GM18951 (cell line): ENCODE data around the gene ERI3.

Experiments
- POLR2A ChIP-seq: IDR thresholded peaks from 4 replicates; pipeline ENCODE4 v1.6.1; 2011; ENCODE audit warnings: mild to moderate bottlenecking; ENCODE audit not compliant: insufficient read length, insufficient read depth; ENCODE audit errors: extremely low read depth
- in situ Hi-C: fragments of 300-500 bp; cut with MboI; formaldehyde crosslinking; loops from one replicate; pipeline ENCODE4 v1.12.0; 2022; ENCODE audit warnings: low sequenced_read_pairs, mixed read lengths, inconsistent platforms; ENCODE audit not compliant: unreplicated experiment

Gene ERI3

DNA sequence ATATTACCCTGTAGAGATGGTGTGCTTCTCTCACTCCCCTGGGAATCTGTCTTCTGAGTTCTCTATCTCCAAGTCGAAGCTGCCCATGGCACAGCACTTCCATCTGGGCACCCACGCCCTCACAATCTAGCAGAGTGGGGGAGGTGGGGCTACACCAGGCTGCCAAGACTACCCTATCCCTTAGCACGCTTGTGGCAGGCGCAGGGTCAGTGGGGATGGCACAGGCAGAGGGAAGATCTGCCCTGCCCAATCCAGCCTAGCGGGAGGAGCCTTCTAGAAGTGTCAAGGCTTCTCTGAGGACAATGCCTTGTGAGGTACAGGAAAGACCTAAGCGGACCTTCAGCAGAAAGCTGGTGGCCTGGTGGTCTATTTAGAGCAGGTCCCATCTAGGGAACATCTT lies 92.6 kb downstream of the ERI3 start:
- in situ Hi-C loops, result no loop called here
- no peak for TF ChIP-seq POLR2A

DNA sequence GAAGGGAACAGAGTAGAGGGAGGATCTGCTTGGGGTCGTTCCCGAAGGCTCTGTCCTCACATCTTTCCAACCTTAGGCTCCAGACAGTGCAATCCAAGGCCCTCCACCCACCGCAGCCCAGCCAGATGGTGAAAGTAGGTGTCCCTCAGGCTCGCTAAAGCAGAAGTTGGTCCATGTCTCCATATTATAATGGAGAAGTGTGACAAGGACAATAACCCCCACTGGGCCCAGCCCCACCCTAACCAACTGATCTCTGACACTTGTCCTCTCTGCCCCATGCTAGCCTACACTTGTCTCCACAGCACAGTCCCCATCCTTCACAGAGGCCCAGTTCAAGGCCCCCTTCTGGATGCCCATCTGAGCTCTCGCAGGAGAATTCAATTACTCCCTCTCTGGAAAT lies 93.1 kb downstream of the ERI3 start:
- TF ChIP-seq POLR2A, result no peak
- in situ Hi-C loops, result no loop called here

DNA sequence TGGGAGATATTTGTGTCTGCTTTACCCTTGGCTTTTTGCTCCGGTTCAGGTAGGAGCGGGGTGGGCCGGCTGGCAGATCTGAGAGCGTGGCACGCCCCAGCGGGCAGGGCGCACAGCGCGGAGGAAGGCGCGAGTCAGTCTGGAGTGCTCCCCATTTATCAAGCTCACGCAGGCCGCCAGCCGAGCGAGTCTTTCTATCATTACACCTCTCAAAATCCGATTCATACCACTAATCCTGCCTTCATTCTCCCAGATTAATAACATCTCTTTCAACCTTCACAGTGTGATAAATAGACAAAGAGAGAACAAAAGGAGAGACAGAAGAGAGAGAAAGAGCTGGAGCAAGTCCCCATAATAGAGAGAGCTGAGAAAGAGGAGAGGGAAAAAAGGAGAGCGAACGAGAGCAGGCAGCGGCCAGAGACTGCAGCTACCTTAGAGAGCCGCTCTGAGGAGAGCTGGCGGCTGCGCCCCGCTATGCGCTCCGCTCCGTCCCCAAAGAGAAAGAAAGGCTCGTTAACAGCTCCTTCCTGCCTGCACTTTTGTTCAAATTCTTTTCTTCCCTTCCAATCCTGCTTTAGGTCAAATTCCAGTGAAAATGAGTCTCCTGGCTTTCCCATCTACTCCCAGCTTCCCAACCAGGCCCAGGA lies 93.8 kb downstream of the ERI3 start:
- TF ChIP-seq POLR2A, result no peak
- in situ Hi-C loops, result no loop called here

DNA sequence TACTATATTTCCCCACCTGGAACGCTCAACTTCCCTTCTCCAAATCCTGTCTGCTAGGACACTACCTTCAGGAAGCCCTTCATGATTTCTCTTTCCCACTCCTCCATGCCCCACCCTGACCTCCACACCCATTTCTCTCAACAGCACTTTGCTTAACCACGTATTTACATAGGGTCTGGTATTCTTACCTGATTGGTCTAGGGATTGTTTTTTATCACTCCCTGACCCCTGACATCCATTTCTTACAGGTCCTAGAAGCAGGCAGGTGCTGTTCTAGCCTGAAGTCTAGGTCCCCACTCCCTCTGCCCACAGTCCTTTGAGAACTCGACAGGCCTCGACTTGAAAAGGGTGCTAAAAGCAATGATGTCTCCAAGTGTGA lies 94.3 kb downstream of the ERI3 start:
- in situ Hi-C loops, result no loop called here
- no peak for TF ChIP-seq POLR2A

DNA sequence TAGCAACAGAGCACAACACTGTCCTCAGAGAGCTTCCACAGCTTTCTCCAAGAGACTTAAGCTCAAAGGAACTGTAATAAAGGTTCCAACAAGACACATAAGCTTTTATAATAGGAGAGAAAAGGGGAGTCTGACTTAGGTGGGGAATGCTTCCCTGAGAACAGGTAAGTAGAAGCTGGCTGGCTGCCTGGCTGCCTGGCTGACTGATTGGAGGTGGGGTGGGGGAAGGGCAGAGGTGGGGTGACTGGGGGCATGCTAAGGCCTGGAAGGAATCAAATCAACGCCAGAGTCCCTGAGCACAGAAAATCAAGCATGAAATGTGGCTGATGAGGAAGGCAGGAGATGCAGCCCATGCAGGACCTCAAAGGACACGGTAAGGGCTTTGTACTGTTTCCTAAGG lies 96.0 kb downstream of the ERI3 start:
- in situ Hi-C loops, result no loop called here
- no peak for TF ChIP-seq POLR2A

DNA sequence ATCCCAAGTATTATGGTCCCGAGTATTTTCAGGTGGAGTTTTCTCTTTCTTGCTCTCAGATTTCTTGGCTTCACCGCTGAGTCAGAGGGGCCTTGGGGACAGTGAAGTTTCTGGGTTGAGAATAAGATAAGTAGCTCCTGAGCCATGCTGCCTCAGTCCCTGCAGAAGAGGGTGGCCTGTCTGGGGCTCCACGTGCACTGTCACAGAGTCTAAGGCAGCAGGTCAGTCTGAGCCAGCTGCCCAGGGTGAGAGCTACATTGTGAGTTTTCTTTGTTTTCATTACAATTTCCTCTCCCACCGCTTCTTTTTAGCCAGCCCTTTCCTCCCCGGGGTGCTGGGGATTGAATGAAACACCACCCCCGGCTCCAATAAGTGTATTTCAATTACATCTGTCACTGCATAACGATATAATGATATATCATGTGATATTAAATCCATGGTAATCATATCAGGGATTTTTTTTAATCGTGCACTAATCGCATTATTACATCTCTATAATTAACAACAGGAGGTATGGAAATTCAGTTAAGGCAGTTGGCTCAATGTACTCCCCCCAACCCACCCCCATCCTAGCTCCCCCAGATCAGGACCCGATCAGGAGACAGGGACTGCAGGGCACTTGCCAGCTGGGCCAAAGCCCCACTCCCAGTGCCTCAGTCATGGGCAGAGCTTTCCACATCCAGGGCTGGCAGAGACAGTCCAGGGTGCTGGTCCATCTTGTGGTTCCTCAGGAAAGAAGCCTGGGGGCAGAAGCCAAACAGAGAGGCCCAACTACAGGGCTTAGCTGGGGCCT lies 98.1 kb downstream of the ERI3 start:
- in situ Hi-C loops, result no loop called here
- TF ChIP-seq POLR2A, result no peak

DNA sequence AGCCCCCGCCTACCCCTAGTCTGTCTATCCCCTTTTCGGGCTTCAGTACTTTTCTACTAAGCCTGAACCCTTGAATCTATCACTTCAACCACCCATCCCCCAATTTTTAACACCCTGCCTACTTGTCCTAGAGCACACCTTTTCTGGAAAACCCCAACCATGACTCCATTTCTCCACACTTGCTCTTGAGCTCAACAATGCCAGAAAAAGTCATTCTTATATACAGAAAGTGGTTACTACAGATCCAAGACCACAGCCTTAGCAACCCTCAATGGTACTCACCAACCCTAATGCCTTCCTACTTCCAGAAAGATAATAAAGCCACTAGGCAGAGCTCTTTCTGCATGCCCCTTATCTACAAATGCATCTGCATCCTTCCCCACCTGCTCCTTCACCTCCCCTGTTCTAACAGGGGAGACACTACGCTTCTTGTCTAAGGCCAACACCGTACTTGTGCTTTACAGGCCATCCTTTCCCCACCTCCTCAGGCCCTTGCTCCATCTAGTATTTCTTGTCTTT lies 100.6 kb downstream of the ERI3 start:
- TF ChIP-seq POLR2A, result no peak
- in situ Hi-C loops, result no loop called here

DNA sequence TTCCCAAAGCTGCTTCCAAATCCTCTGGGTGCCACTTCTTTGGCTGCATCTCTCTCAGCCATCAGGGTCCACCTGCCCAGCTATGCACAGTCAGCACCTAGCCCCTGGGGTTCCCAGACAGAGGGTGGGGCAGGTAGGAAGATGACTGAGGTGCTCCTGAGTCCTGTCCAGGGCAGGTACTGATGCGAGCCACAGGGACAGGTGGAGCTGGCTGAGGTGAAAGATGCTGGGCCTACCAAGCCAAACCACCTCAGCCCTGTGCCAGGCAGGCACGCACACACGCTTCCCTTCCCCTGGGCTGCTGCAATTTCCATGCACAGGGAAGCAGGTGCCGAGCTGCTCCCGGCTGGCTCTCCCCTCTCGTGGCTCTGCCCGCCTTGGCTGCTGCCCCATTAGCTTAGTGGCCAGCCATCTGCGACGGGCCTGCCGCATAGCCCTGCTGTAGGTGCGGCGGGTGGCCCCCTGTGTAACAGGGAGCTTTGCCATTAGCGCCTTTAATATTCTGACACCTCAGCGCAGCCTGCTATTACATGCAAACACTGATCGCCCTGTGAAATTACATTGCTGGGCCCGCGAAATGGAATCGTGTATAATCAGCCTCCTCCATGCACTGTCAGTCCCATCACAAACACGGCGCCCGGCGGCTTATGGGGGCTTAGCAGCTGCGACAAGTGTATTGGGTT lies 102.9 kb downstream of the ERI3 start:
- TF ChIP-seq POLR2A, result no peak
- in situ Hi-C loops, result no loop called here

DNA sequence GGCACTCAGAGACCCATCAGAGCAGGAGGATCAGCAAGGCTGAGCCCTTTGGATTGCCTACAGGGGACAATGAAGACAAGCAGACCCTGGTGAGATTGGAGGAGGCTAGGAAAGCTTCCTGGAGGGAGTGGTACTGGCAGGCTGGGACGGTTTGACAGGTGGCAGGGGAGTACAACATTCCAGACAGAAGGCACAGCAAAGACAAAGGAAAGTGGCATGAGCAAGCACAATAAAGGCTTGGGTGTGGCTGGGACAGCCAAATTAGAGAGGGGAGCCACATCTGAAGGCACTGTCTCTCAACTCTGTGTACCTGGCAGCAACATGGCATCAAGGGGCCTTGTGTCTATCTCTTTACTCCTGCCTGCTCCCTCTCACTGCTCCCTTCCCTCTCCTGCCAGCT lies 103.6 kb downstream of the ERI3 start:
- in situ Hi-C loops, result no loop called here
- no peak for TF ChIP-seq POLR2A

DNA sequence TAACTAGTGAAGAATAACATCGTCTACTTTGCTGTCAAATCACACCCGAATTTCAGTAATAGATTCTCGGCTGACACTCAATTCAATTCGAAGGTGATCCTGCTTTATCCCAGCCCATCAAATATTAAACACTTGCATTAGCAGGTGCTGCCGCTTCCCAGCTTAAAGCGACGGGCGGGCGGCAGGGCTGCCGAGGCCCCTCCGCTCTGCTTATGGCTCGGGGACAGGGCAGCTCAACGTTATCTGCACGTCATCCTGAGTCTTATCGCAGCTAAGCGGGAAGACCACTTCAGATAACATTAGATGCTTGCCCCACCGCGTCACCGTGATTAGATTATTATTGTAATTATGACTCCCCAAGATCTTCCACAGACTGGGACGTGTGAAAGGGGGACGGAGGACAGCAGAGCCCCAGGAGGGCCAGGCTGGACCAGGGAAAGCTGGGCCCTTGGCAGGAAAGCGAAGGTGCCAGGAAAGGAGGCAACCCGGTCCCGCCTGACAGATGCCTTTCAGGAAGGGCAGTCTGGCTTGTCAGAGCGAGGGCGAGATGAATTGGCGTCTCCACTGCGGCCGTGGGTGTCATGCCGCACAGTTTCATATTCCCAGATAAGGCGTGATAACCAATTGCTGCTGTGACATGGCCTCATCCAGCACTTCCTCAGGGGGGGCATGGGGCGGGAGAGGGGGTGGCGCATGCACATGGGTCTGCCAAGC lies 104.8 kb downstream of the ERI3 start:
- TF ChIP-seq POLR2A, result no peak
- in situ Hi-C loops, result no loop called here

DNA sequence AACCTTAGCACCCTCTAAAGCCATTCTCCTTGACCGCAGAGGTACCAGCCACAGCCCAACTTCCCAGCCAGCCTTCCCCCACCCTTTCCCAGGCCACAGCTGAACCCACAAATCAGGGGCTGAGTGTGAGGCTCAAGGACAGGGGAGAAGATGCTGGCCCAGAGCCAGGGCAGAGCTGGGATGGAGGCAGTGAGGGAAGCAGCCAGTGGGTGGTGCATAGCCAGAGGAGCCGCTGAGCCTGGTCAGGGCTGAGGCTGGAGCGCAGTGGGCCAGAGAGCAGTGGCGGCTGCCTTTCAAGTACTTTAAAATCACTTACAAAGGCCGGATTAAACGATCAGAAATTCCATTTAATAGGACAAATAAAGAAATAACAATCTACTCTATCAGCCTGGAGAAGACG lies 105.5 kb downstream of the ERI3 start:
- no peak for TF ChIP-seq POLR2A
- in situ Hi-C loops, result no loop called here

DNA sequence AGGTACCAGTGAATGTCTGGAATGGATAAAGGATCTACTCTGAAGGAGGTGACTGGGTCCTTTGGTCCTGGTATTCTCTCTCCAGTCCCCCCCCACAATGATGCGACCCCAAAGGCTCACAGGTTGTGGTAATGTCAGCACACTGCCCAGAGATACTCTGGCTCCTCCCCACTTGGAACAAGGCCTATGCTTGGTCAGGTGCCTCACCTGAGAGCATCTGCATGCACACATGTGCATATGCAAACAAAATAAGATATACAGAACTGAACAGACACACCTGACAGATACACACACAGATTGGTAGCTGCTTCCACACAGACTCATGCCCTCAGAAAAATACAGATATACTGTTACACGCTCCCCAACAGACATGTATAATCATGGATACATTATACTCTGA lies 108.3 kb downstream of the ERI3 start:
- TF ChIP-seq POLR2A, result no peak

DNA sequence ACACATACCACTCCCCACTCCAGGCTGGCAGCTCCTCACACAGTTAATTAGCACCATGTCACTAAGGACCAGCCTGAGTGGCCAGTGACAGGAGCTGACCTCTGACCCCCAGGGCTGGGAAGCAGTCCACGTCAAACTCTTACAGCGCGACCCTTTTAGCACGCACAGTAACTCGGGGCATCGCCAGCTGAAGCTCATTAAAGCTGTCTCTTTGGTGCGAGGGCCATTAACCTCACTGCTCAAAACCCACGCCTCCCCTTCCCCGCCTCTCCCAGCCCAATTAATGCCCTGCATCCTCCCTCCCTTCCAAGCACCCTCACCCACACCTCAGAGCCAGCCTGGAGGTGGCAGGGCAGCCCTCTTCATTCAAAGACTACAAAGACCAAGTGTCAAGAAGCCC lies 110.1 kb downstream of the ERI3 start:
- TF ChIP-seq POLR2A, result no peak
- in situ Hi-C loops, result no loop called here

More for the DNA sequence above, 108.3 kb downstream of the ERI3 start:
- in situ Hi-C loops, result no loop called here
